Muscle layer of duodenum (tissue), 2 donors: ENCODE data around the gene GFI1B.
"Not testable (repeated sequence)": the region's sequence is repeated elsewhere in the genome, so short reads cannot be mapped to it uniquely, and the experiment has no call there.

Experiments
- H3K27ac ChIP-seq: one replicate; pipeline ENCODE4 v1.7.0; 2013; ENCODE audit warnings: mild to moderate bottlenecking, low read length
- H3K27me3 ChIP-seq: one replicate; pipeline ENCODE4 v1.7.0; 2013; ENCODE audit warnings: low read depth, mild to moderate bottlenecking, control low read depth, low read length
- H3K36me3 ChIP-seq, 2 donors: one replicate each; pipeline ENCODE4 v1.7.0; 2013; ENCODE audit warnings: low read length in 2 of 2, control low read depth in 1 of 2, mild to moderate bottlenecking in 1 of 2; ENCODE audit not compliant: insufficient read depth in 2 of 2, control insufficient read depth in 1 of 2
- H3K4me1 ChIP-seq, 2 donors: one replicate each; pipeline ENCODE4 v1.7.0; 2013; ENCODE audit warnings: low read length in 2 of 2, mild to moderate bottlenecking in 2 of 2, control low read depth in 1 of 2, moderate library complexity in 1 of 2; ENCODE audit not compliant: insufficient read depth in 2 of 2, control insufficient read depth in 1 of 2
- H3K4me3 ChIP-seq, 2 donors: one replicate each; pipeline ENCODE4 v1.7.0; 2013; ENCODE audit warnings: low read length in 2 of 2, low read depth in 1 of 2, mild to moderate bottlenecking in 1 of 2
- H3K9me3 ChIP-seq, 2 donors: one replicate each; pipeline ENCODE4 v1.7.0; 2013; ENCODE audit warnings: low read length in 2 of 2, control low read depth in 1 of 2, mild to moderate bottlenecking in 1 of 2; ENCODE audit not compliant: control insufficient read depth in 1 of 2
- donor health status: healthy.

Gene GFI1B

DNA sequence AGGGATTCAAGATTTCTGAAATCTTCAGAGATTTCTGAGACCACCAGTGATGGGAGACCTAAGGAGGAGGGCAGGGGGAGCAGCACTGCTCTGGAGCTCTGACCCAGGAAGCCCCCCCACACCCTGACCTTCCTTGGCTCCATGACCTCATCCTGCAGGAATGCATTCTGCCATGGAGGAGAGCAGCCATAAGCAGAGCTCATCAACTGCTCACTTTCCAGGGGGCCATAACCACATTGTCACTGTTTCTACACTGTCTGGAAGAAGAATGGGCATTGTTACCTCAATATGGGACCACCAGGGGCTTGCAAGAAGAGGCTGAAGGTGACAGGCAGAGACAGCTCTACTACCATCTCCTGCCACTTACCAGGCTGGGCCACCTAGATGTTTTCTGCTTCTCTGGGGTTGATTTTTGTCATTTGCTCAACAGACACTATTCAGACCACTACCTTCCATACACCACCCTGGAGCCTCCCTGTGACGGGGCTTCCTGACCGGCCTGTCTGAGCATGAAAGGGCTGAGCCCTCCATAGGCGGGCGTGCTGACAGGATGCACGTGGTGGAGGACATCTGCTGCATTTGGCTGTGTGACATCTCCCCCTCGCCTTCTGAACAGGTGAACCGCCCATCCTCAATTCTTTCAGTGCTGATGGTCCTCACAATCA is 31.7 kb upstream of the GFI1B start:
- H3K9me3 ChIP-seq = no peaks in the 10 kb centered on the region
- H3K36me3 ChIP-seq = no peaks in the 10 kb centered on the region
- no peaks in the 10 kb centered on the region for H3K27me3 ChIP-seq
- H3K4me1 ChIP-seq = peaks cover 17 to 21% of the 10 kb centered on the region in 2 donors
- H3K27ac ChIP-seq = no peak overlapping the region
- H3K4me3 ChIP-seq = no peak overlapping the region

DNA sequence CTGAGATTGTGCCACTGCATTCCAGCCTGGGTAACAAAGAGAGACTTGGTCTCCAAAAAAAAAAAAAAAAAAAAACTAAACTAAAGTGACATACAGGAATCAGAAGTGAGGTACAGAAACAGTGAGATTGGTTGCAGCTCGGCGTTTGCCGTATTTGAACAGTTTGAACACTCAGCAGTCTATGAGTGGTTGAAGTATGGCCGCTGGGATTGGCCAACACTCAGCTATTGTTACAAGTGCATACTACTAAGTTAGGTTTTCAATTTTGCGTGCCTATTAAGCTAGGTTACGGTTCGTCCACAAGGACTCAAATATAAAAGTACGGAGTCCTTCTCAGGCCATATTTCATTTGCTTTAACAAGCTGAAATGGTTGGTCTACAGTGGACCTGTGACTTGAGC is 30.7 kb upstream of the GFI1B start:
- no peaks in the 10 kb centered on the region for H3K36me3 ChIP-seq
- H3K4me3 ChIP-seq = no peak overlapping the region
- H3K27ac ChIP-seq = no peak overlapping the region
- peaks cover 10 to 11% of the 10 kb centered on the region in 2 donors for H3K4me1 ChIP-seq
- H3K9me3 ChIP-seq = no peaks in the 10 kb centered on the region
- H3K27me3 ChIP-seq = no peaks in the 10 kb centered on the region

DNA sequence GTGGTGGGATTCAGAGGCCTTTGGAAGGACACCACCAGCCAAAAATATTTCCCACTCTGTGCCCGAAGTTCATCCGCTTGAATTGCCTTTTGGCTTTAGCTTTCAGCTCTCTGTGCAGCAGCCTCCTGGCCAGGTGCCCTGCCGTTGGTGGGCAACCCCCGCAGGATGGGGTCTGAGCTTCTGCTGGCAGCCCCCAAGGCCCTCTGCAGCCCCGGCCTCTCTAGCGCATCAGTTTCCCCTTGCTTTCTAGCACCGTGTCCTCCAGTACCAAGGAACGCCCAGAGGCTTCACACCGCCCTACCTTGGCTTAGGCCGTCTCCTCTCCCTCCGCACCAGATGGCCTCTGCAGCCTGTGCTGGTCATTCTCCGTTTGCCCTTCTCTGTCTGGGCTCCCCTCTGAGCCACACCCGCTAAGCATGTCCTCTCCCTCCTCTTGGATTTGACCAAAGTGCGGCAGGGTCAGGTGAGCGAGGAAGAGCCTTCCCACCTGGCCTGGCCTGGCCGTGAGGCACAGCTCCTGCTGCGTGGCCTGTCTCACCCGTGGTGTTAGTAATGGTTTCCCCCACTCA is 29.9 kb upstream of the GFI1B start:
- Histone ChIP-seq H3K4me3 (no peak overlapping the region), H3K9me3 (no peaks in the 10 kb centered on the region), H3K27ac (no peak overlapping the region), H3K36me3 (no peaks in the 10 kb centered on the region), H3K4me1 (peaks cover 2 to 3% of the 10 kb centered on the region in 2 donors), H3K27me3 (no peaks in the 10 kb centered on the region)

DNA sequence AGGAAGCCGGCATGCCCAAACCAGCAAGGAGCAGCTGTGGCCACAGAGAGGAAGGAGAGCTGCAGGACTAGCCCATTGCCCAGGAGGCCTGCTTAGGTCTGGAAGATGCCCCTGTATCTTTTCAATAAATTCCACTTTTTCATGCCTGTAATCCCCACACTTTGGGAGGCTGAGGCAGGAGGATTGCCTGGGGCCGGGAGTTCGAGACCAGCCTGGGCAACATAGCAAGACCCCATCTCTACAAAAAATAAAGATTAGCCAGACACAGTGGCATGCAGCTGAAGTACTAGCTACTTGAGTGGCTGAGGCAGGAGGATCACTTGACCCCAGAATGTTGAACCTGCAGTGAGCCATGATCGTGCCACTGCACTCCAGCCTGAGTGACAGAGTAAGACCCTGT is 28.8 kb upstream of the GFI1B start:
- H3K4me1 ChIP-seq = no peaks in the 10 kb centered on the region
- no peaks in the 10 kb centered on the region for H3K36me3 ChIP-seq

DNA sequence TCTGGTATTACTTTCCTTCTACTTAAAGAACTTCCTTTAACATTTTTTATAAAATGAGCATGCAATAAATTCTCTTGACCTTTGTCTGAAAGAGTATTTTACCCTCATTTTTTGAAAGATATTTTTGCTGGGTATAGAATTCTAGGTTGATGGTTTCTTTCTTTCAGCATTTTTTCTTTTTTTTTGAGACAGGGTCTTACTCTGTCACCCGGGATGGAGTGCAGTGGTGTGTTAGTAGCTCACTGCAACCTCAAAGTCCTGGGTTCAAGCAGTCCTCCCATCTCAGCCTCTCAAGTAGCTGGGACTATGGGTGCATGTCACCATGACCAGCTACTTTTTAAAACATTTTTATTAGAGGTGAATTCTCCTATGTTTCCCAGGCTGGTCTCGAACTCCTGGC is 23.4 kb upstream of the GFI1B start:
- H3K27me3 ChIP-seq = no peaks in the 10 kb centered on the region
- no peaks in the 10 kb centered on the region for H3K4me1 ChIP-seq
- no peaks in the 10 kb centered on the region for H3K36me3 ChIP-seq
- no peak overlapping the region for H3K4me3 ChIP-seq
- peaks cover 0 to 9% of the 10 kb centered on the region in 2 donors for H3K9me3 ChIP-seq
- no peak overlapping the region for H3K27ac ChIP-seq

More for the DNA sequence above, 28.8 kb upstream of the GFI1B start:
- Histone ChIP-seq H3K9me3 (no peaks in the 10 kb centered on the region), H3K4me3 (no peak overlapping the region), H3K27ac (no peak overlapping the region), H3K27me3 (no peaks in the 10 kb centered on the region)

DNA sequence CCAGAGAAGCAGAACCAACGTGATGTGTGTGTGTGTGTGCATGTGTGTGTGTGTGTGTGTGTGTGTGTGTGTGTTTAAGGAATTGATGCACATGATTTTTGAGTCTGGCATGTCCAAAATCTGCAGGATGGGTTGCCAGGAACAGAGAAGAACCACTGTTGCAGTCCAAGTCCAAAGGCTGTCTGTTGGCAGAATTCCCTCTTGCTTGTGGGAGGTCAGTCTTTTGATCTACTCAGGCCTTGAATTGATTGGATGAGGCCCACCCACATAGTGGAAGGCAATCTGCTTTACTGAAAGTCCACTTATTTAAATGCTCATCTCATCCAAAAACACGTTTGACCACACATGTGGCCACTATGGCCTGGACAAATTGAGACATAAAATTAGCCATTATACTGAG is 22.7 kb upstream of the GFI1B start:
- Histone ChIP-seq H3K36me3 (no peaks in the 10 kb centered on the region), H3K4me3 (no peak overlapping the region), H3K27ac (no peak overlapping the region), H3K27me3 (no peaks in the 10 kb centered on the region), H3K9me3 (peaks cover 0 to 9% of the 10 kb centered on the region in 2 donors), H3K4me1 (no peaks in the 10 kb centered on the region)

DNA sequence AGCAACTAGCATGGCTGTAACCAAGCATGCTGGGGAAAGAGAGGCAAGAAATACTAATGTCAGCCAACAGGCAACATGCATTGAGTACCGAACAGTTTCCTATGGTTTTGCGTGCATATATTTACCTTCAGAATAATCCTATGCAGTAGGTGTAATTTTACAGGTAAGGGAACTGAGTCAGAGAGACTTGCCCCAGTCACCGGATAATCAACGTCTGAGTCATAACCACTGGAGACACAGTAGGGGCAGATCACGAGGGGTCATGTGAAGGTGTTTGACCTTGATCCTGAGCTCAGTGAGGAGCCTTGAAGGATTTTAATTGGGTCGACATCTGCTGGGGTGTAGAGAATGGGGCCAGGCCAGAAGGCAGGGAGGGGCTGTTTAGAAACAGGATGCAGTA is 20.7 kb upstream of the GFI1B start:
- no peaks in the 10 kb centered on the region for H3K36me3 ChIP-seq
- no peak overlapping the region for H3K4me3 ChIP-seq
- H3K27ac ChIP-seq = no peak overlapping the region
- H3K4me1 ChIP-seq = no peaks in the 10 kb centered on the region
- H3K9me3 ChIP-seq = peaks cover 0 to 9% of the 10 kb centered on the region in 2 donors
- H3K27me3 ChIP-seq = no peaks in the 10 kb centered on the region

DNA sequence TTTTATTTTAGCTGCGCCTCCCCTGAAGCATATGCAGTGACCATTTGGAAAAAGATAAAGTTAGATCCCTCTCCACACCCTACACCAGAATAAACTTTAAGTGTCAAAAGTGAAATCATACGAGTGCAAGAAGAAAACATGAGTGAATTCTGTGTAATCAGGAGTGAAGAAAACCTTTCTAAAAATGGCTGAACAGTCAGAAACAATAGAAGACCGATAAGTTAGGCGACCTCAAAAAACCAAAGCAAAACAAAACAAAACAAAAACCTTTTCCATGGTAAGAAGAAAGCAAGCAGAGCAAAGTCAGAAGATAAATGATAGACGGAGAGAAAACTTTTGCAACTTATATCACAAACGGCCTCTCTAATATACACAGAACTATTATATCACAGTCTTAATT is 17.5 kb upstream of the GFI1B start:
- no peaks in the 10 kb centered on the region for H3K27me3 ChIP-seq

DNA sequence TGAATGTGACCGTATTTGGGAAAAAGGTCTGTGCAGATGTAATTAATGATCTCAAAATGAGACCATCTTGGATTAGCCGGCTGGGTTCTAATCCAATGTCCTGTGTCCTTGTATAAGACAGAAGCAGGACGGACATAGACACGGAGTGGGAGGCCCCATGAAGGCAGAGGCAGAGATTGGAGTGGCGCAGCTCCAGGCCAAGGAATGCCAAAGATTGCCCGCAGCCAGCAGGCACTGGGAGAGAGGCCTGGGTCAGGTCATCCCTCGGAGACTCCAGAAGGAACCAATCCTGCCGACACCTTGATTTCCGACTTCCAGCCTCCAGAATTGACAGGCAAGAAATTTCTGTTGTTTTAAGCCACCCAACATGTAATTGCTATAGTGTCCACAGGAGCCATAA is 13.0 kb upstream of the GFI1B start:
- H3K4me1 ChIP-seq = no peaks in the 10 kb centered on the region
- H3K27ac ChIP-seq = no peak overlapping the region
- no peaks in the 10 kb centered on the region for H3K9me3 ChIP-seq
- H3K36me3 ChIP-seq = no peaks in the 10 kb centered on the region
- no peak overlapping the region for H3K4me3 ChIP-seq
- H3K27me3 ChIP-seq = no peaks in the 10 kb centered on the region

More for the DNA sequence above, 17.5 kb upstream of the GFI1B start:
- no peaks in the 10 kb centered on the region for H3K36me3 ChIP-seq
- no peaks in the 10 kb centered on the region for H3K4me1 ChIP-seq
- no peak overlapping the region for H3K4me3 ChIP-seq
- no peak overlapping the region for H3K27ac ChIP-seq
- H3K9me3 ChIP-seq = no peaks in the 10 kb centered on the region

DNA sequence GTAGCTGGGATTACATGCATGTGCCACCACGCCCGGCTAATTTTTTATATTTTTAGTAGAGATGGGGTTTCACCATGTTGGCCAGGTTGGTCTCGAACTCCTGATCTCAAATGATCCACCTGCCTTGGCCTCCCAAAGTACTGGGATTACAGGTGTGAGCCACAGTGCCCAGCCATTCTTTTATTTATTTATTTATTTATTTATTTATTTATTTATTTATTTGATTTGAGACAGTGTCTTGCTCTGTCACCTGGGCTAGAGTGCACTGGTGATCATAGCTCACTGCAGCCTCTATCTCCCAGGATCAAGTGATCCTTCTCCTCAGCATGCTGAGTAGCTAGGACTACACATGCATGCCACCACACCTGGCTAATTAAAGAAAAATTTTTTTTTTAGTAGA is 10.6 kb upstream of the GFI1B start:
- not testable (repeated sequence) for H3K27ac ChIP-seq, H3K4me1 ChIP-seq, H3K36me3 ChIP-seq, H3K9me3 ChIP-seq, H3K27me3 ChIP-seq, H3K4me3 ChIP-seq

DNA sequence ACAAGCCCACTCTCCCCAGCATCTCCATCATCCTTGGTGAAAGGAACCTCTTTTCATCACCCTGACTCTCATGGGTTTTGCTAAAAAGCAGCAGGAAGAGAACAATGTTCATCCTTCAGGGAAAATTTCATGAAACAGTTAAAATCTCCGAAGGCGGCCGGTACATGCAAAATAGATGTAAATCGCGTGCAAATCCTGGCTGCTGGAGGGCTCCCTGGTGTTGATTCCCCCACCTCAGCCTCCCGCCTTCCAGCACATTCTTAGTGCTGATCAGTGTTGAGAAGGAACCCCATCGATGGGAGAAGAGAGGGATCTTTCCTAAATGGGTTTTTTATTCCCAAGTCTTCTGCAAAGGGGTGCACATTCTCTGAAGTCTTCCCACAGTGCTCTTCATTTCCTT is 8.7 kb upstream of the GFI1B start:
- Histone ChIP-seq H3K27me3 (no peaks in the 10 kb centered on the region), H3K27ac (no peak overlapping the region), H3K36me3 (no peaks in the 10 kb centered on the region), H3K4me1 (no peaks in the 10 kb centered on the region), H3K9me3 (no peaks in the 10 kb centered on the region), H3K4me3 (no peak overlapping the region)
